ENCODE results near the gene NCKAP5. TPM values are rescaled to one million over a fixed set of nuclear protein-coding genes. Genes with fewer than 3 reads are reported as not detected.

The NCKAP5 gene
- total RNA-seq (1 to 10 TPM; 2.7 to 2.8 TPM), polyA plus RNA-seq (1 to 10 TPM in 1 of 2 donors, under 1 TPM in 1; 0.57 to 2.2 TPM)

- peak within 1 kb of the TSS; percentile 40 to 44 for H3K27ac ChIP-seq (ENCODE audit: low read depth in 1 of 2, low read length in 2 of 2)
- H3K9me3 ChIP-seq (ENCODE audit: control insufficient read depth in 4 of 4, low read length in 3 of 4) = no peaks in the 10 kb centered on the region
- WGBS = 1% methylated on average over 12 of the region's 12 CpGs
- H3K9ac ChIP-seq (ENCODE audit: low read depth in 1 of 2, low read length in 2 of 2) = peak within 1 kb of the TSS; percentile 60 to 80
- peak; percentile 38 for DNase-seq (ENCODE audit: low spot score)
- TF ChIP-seq ATF3 (IDR thresholded peaks at IDR 0.05) (peak; percentile 58), FOXA1 (IDR thresholded peaks at IDR 0.05) (no peak), TAF1 (conservative IDR thresholded peaks at IDR 0.05) (peak; percentile 69), REST (IDR thresholded peaks at IDR 0.05) (no peak), FOXA2 (IDR thresholded peaks at IDR 0.05) (no peak), ZBTB33 (IDR thresholded peaks at IDR 0.05) (no peak), CTCF (IDR thresholded peaks at IDR 0.05; ENCODE audit: low read depth, low read length, missing input control) (peak; percentile 14), NR2F2 (IDR thresholded peaks at IDR 0.05) (no peak), EGR1 (IDR thresholded peaks at IDR 0.05; ENCODE audit: low read depth in 2 of 2) (no peak), GABPA (IDR thresholded peaks at IDR 0.05 in 1 of 2, conservative IDR thresholded peaks at IDR 0.05 in 1 of 2) (no peak), SP1 (IDR thresholded peaks at IDR 0.05) (peak; percentile 34), YY1 (IDR thresholded peaks at IDR 0.05) (peak; percentile 23), RXRA (IDR thresholded peaks at IDR 0.05) (no peak), RAD21 (IDR thresholded peaks at IDR 0.05) (peak in 1 of 2 donors; percentile 58), JUND (IDR thresholded peaks at IDR 0.05) (peak; percentile 52 to 69), MAX (IDR thresholded peaks at IDR 0.05) (no peak), HNF4A (conservative IDR thresholded peaks at IDR 0.05) (peak; percentile 62 to 68), HNF4G (IDR thresholded peaks at IDR 0.05) (no peak)
- H3K4me3 ChIP-seq (ENCODE audit: low read depth in 1 of 3, low read length in 3 of 3) = peak within 1 kb of the TSS; percentile 46 to 74 (median 66)
- no peaks in the 10 kb centered on the region for H3K27me3 ChIP-seq (ENCODE audit: control insufficient read depth in 4 of 4, insufficient read depth in 4 of 4, low read length in 3 of 4)
- peaks cover 0 to 17% (median 8%) of the 10 kb centered on the region in 4 donors for H3K4me1 ChIP-seq (ENCODE audit: control insufficient read depth in 4 of 4, insufficient read depth in 4 of 4, low read length in 3 of 4)
- H3K36me3 ChIP-seq (ENCODE audit: control insufficient read depth in 4 of 4, insufficient read depth in 3 of 4, low read depth in 1 of 4, low read length in 3 of 4) = no peaks in the 10 kb centered on the region
Observed at GRCh38 chr2:133568172-133568571, at the start of gene NCKAP5. Gene NCKAP5 (minus strand): TSS chr2:133568463. CDS start chr2:133517526, 50,937 bp downstream.
